Fibroblast of lung (primary cell): ENCODE results near the gene GALNT18.

Experiments used
- CTCF ChIP-seq, 2 donors: IDR thresholded peaks in 1 of 2; conservative IDR thresholded peaks in 1 of 2; 1 replicate in 1 of 2; 2 replicates in 1 of 2; pipeline ENCODE4 v1.5.1; 2011 to 2012; ENCODE audit warnings: low read length in 2 of 2, control low read depth in 1 of 2, inconsistent platforms in 1 of 2, low read depth in 1 of 2, mild to moderate bottlenecking in 1 of 2
- EZH2 ChIP-seq: IDR thresholded peaks from 2 replicates; pipeline ENCODE4 v1.5.1; 2012; ENCODE audit warnings: low read length, control low read depth, mild to moderate bottlenecking; ENCODE audit errors: missing control alignments

DNA sequence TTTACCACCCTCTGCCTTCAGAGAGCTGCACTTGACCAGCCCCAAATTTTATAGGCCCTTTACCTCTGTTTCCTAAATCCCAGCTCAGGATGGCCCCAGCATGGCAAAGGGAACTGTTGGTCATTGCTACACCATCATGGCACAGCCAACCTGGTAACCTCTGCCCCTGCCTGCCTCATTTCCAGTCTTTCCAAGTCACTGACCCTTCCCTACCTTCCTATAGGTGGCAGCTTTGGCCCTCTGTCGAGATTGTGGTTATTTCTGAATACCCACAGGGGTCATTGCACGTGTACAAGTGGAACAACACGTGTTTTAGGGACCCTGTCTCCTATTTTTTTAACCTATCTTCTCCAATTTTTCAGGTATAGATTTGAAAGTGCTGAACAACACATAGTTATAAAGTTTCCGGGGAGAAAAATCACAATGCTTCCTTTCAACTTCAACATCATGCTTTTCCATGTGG is 2.8 kb downstream of the GALNT18 start:
- TF ChIP-seq CTCF (conservative IDR thresholded peaks at IDR 0.05 in 1 of 2, IDR thresholded peaks at IDR 0.05 in 1 of 2; ENCODE audit: low read depth in 1 of 2, low read length in 2 of 2): no peak
- no peak for TF ChIP-seq EZH2
